GM10847 (cell line): Measurements from ENCODE around the gene KLHL17.

Experiments used
- POLR2A ChIP-seq: IDR thresholded peaks from 2 replicates; pipeline ENCODE4 v1.6.1; 2011; ENCODE audit not compliant: insufficient read length; ENCODE audit errors: extremely low read depth

Gene KLHL17

GRCh38 chr1:974687-975328 is 14.4 kb downstream of the KLHL17 start:
- TF ChIP-seq POLR2A, result no peak

GRCh38 chr1:975365-975764 is 15.0 kb downstream of the KLHL17 start:
- no peak for TF ChIP-seq POLR2A

- no peak for TF ChIP-seq POLR2A
These were observed 15.7 kb downstream of the KLHL17 start for GRCh38 chr1:975896-976683.

- no peak for TF ChIP-seq POLR2A
These were observed 17.9 kb downstream of the KLHL17 start for GRCh38 chr1:978069-978834.

- no peak for TF ChIP-seq POLR2A
These were observed 18.7 kb downstream of the KLHL17 start for GRCh38 chr1:978835-979743.

- TF ChIP-seq POLR2A, result no peak
These were observed 19.3 kb downstream of the KLHL17 start for GRCh38 chr1:979744-980072.

GRCh38 chr1:980137-980571 is 19.8 kb downstream of the KLHL17 start:
- no peak for TF ChIP-seq POLR2A

GRCh38 chr1:980602-981395 is 20.4 kb downstream of the KLHL17 start:
- no peak for TF ChIP-seq POLR2A

GRCh38 chr1:981491-981954 is 21.1 kb downstream of the KLHL17 start:
- no peak for TF ChIP-seq POLR2A

GRCh38 chr1:981955-982558 is 21.7 kb downstream of the KLHL17 start, which contains the start of gene PERM1:
TSS of gene PERM1 (minus strand) at chr1:982093. CDS start at chr1:981029, 1,064 bp downstream.
- TF ChIP-seq POLR2A, result no peak

GRCh38 chr1:982765-983436 is 22.5 kb downstream of the KLHL17 start:
- no peak for TF ChIP-seq POLR2A

- no peak for TF ChIP-seq POLR2A
These were observed 23.6 kb downstream of the KLHL17 start for GRCh38 chr1:983798-984475.

GRCh38 chr1:984476-984814 is 24.1 kb downstream of the KLHL17 start:
- TF ChIP-seq POLR2A, result no peak
